ENCODE results near the gene ASCL2. TPM values are rescaled to one million over a fixed set of nuclear protein-coding genes. Genes with fewer than 3 reads are reported as not detected.
A peak's percentile ranks its signal among the peaks of the same experiment; 100 is the strongest.

Gene ASCL2
- total RNA-seq, 1 donor from 2014 or later = 0.16 TPM

GRCh38 chr11:2272946-2273280 is 2.5 kb upstream of the ASCL2 start:
- H3K27me3 Mint-ChIP-seq (ENCODE audit: low read depth) = peaks cover 56% of the 10 kb centered on the region
- no peaks in the 10 kb centered on the region for H3K36me3 Mint-ChIP-seq (ENCODE audit: low read depth)
- no peak for DNase-seq (ENCODE audit: low read depth, low spot score)
- no peak for TF ChIP-seq CTCF (conservative IDR thresholded peaks at IDR 0.05)
- peaks cover 4% of the 10 kb centered on the region for H3K4me1 Mint-ChIP-seq
- no peak overlapping the region for H3K27ac Mint-ChIP-seq (ENCODE audit: unreplicated experiment)
- H3K4me3 Mint-ChIP-seq = no peak overlapping the region
- H3K9me3 Mint-ChIP-seq = no peaks in the 10 kb centered on the region

- H3K4me1 Mint-ChIP-seq = peaks cover 4% of the 10 kb centered on the region
- peaks cover 61% of the 10 kb centered on the region for H3K27me3 Mint-ChIP-seq (ENCODE audit: low read depth)
- H3K27ac Mint-ChIP-seq (ENCODE audit: unreplicated experiment) = no peak overlapping the region
- TF ChIP-seq CTCF (conservative IDR thresholded peaks at IDR 0.05) = no peak
- H3K36me3 Mint-ChIP-seq (ENCODE audit: low read depth) = no peaks in the 10 kb centered on the region
- H3K9me3 Mint-ChIP-seq = no peaks in the 10 kb centered on the region
- H3K4me3 Mint-ChIP-seq = peak overlapping the region; percentile 41
- DNase-seq (ENCODE audit: low read depth, low spot score) = no peak
Measured at GRCh38 chr11:2272228-2272945, 2.0 kb upstream of the ASCL2 start.

GRCh38 chr11:2271327-2272227 is 1.2 kb upstream of the ASCL2 start:
- Mint-ChIP-seq H3K27ac (ENCODE audit: unreplicated experiment) (no peak overlapping the region), H3K27me3 (ENCODE audit: low read depth) (peaks cover 68% of the 10 kb centered on the region), H3K4me3 (no peak overlapping the region), H3K9me3 (no peaks in the 10 kb centered on the region), H3K4me1 (peaks cover 4% of the 10 kb centered on the region), H3K36me3 (ENCODE audit: low read depth) (no peaks in the 10 kb centered on the region)
- DNase-seq (ENCODE audit: low read depth, low spot score) = no peak
- no peak for TF ChIP-seq CTCF (conservative IDR thresholded peaks at IDR 0.05)

GRCh38 chr11:2271077-2271326 is 614 bp upstream of the ASCL2 start:
- Mint-ChIP-seq H3K27ac (ENCODE audit: unreplicated experiment) (no peak overlapping the region), H3K9me3 (no peaks in the 10 kb centered on the region), H3K36me3 (ENCODE audit: low read depth) (no peaks in the 10 kb centered on the region), H3K27me3 (ENCODE audit: low read depth) (peaks cover 74% of the 10 kb centered on the region), H3K4me1 (peaks cover 4% of the 10 kb centered on the region), H3K4me3 (no peak overlapping the region)
- no peak for DNase-seq (ENCODE audit: low read depth, low spot score)
- TF ChIP-seq CTCF (conservative IDR thresholded peaks at IDR 0.05) = no peak

- H3K27ac Mint-ChIP-seq (ENCODE audit: unreplicated experiment) = no peak overlapping the region
- peaks cover 84% of the 10 kb centered on the region for H3K27me3 Mint-ChIP-seq (ENCODE audit: low read depth)
- peak; percentile 44 for DNase-seq (ENCODE audit: low read depth, low spot score)
- H3K4me3 Mint-ChIP-seq = no peak overlapping the region
- TF ChIP-seq CTCF (conservative IDR thresholded peaks at IDR 0.05) = peak; percentile 50
- H3K36me3 Mint-ChIP-seq (ENCODE audit: low read depth) = no peaks in the 10 kb centered on the region
- no peaks in the 10 kb centered on the region for H3K9me3 Mint-ChIP-seq
- H3K4me1 Mint-ChIP-seq = peaks cover 4% of the 10 kb centered on the region
Measured at GRCh38 chr11:2269601-2270321, 627 bp downstream of the ASCL2 start.

Data from neural crest cell (in vitro differentiated cells).